H1 (cell line): ENCODE data around the gene MATR3.

ENCODE experiments used
- BRCA1 ChIP-seq: IDR thresholded peaks from 2 replicates; pipeline ENCODE4 v1.6.1; 2012; ENCODE audit warnings: low read depth, low read length, improper control_type of control experiment
- KDM4A ChIP-seq: IDR thresholded peaks from one replicate; pipeline ENCODE4 v1.7.1; 2012; ENCODE audit warnings: low read depth, mild to moderate bottlenecking, moderate library complexity, low read length, inconsistent platforms; ENCODE audit not compliant: severe bottlenecking
- POLR2A ChIP-seq, 2 experiments: IDR thresholded peaks; 1 replicate in 1 of 2; 2 replicates in 1 of 2; pipeline ENCODE4 v1.6.1; 2011; ENCODE audit warnings: low read depth in 2 of 2, low read length in 2 of 2, mild to moderate bottlenecking in 2 of 2; ENCODE audit errors: control extremely low read depth in 1 of 2
- RAD21 ChIP-seq, 2 experiments: IDR thresholded peaks in 1 of 2; conservative IDR thresholded peaks in 1 of 2; 2 replicates each; pipeline ENCODE4 v1.6.1; 2011; ENCODE audit warnings: low read depth in 2 of 2, low read length in 2 of 2, improper control_type of control experiment in 1 of 2, inconsistent platforms in 1 of 2, mild to moderate bottlenecking in 1 of 2, moderate library complexity in 1 of 2
- TEAD4 ChIP-seq: IDR thresholded peaks from 2 replicates; pipeline ENCODE4 v1.6.1; 2012; ENCODE audit warnings: low read depth, low read length, inconsistent platforms, mixed read lengths
- TF ChIP-seq, protein P1 (sequence below), 3 experiments: IDR thresholded peaks; 1 replicate in 2 of 3; 2 replicates in 1 of 3; pipeline versions ENCODE4 v1.5.1 to v1.6.1; 2011; ENCODE audit warnings: low read length in 3 of 3, mild to moderate bottlenecking in 3 of 3, inconsistent platforms in 2 of 3, low read depth in 1 of 3, moderate library complexity in 1 of 3; ENCODE audit not compliant: insufficient read depth in 1 of 3; ENCODE audit errors: control extremely low read depth in 1 of 3

DNA sequence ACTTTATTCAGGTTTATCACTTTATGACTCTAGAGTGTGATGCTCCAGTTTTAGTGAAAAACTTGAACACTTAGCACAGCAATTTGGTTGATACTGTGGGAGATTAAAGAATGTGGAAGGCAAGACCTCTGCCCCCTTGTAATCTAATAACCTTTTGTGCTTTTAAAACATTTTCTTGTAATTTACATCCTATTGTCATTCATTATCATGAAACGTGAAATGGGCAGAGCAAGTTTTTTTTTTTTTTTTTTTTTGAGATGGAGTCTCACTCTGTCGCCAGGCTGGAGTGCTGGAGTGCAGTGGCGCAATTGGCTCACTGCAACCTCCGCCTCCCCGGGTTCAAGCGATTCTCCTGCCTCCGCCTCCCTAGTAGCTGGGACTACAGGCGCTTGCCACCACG lies 49.9 kb downstream of the MATR3 start:
- TF ChIP-seq POLR2A (IDR thresholded peaks at IDR 0.05; ENCODE audit: control extremely low read depth in 1 of 2, low read depth in 2 of 2, low read length in 2 of 2) (no peak), TEAD4 (no peak), KDM4A (no peak), BRCA1 (no peak), RAD21 (IDR thresholded peaks at IDR 0.05 in 1 of 2, conservative IDR thresholded peaks at IDR 0.05 in 1 of 2; ENCODE audit: low read depth in 2 of 2, low read length in 2 of 2) (no peak)
- TF ChIP-seq, protein P1, sequence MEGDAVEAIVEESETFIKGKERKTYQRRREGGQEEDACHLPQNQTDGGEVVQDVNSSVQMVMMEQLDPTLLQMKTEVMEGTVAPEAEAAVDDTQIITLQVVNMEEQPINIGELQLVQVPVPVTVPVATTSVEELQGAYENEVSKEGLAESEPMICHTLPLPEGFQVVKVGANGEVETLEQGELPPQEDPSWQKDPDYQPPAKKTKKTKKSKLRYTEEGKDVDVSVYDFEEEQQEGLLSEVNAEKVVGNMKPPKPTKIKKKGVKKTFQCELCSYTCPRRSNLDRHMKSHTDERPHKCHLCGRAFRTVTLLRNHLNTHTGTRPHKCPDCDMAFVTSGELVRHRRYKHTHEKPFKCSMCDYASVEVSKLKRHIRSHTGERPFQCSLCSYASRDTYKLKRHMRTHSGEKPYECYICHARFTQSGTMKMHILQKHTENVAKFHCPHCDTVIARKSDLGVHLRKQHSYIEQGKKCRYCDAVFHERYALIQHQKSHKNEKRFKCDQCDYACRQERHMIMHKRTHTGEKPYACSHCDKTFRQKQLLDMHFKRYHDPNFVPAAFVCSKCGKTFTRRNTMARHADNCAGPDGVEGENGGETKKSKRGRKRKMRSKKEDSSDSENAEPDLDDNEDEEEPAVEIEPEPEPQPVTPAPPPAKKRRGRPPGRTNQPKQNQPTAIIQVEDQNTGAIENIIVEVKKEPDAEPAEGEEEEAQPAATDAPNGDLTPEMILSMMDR (IDR thresholded peaks at IDR 0.05; ENCODE audit: control extremely low read depth in 1 of 3, insufficient read depth in 1 of 3, low read depth in 1 of 3, low read length in 3 of 3): no peak
